Activated gamma-delta T cell (primary cell): ENCODE data around the gene S100A12.

Experiments used
- DNase-seq: peaks from one replicate; lab custom pipeline; 2025; lab: John Stamatoyannopoulos, UW

The S100A12 gene

DNA sequence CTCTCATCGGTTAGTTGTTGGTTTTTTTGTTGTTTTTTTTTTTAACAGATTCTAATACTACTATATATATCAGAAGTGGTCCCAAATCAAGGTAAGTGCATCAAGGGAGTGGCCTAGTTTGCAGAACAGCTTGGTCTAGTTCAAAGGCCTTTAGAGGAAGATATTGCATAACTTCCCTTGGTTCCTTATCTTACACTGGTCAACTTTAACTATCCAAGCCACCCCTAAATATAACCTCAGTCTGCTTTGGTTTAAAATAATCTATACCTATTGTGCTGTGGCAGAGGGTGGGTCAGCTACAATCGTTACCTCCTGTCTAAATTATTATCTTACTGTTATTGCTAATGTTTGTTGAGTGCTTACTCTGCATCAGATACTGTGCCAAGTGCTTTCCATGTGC lies 6.9 kb downstream of the S100A12 start:
- no peak for DNase-seq

DNA sequence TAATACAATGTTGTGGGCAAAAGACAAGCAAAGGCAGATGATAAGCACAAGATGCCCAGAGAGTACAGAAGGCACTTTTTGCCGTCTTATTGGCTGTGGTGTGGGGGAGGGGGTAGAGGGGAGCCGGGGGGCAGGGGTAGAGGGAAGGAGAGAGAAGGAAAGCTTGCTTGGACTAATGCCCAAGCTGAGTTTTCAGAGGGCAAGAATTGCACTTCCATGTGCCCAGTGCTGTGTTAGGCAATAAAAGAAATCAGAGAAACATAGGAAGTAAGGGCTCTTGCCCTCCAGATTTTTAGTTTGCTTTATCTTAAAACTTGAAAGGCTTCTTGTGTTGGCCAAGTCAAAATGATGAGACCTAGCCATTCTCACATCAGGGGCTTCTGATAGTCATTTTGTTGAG lies 8.3 kb downstream of the S100A12 start:
- DNase-seq: no peak

DNA sequence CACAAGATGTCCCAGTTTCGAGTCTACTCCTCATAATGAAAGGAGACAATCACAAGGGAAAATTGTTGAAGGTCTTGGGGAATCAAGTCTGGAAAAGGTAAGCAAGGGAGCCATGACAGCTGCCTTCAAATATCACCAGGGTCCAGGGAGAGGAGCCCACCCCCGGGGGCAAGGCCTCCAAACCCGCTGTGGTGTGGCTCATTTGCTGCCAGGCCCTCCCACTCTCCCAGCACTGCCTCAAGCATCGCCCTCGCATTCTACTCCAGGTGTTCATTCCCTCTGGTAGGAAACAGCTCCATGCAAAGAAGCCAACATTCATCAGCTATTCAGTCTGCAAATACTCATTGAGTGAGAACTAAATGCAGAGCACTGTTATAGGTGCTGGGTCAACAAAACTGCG lies 9.2 kb downstream of the S100A12 start:
- no peak for DNase-seq

DNA sequence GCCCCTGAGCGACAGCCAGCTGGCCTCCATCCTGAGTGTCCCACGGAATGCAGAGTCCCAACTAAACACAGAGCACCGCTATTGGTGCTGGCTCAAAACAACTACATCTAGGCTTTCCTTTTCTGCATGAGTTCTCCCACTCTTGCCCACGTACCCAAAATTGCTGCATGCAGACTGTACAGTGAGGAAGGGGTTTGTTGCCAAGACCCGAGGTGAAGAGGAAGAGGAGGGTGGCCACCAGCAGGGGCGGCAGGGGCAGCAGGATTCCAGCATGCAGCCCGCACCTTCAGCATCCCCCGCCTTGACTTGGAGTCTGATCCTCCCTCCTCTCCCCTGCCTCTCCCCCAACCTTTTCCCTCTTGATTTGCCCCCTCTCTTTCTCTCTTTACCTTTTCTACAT lies 9.7 kb downstream of the S100A12 start:
- DNase-seq: no peak

DNA sequence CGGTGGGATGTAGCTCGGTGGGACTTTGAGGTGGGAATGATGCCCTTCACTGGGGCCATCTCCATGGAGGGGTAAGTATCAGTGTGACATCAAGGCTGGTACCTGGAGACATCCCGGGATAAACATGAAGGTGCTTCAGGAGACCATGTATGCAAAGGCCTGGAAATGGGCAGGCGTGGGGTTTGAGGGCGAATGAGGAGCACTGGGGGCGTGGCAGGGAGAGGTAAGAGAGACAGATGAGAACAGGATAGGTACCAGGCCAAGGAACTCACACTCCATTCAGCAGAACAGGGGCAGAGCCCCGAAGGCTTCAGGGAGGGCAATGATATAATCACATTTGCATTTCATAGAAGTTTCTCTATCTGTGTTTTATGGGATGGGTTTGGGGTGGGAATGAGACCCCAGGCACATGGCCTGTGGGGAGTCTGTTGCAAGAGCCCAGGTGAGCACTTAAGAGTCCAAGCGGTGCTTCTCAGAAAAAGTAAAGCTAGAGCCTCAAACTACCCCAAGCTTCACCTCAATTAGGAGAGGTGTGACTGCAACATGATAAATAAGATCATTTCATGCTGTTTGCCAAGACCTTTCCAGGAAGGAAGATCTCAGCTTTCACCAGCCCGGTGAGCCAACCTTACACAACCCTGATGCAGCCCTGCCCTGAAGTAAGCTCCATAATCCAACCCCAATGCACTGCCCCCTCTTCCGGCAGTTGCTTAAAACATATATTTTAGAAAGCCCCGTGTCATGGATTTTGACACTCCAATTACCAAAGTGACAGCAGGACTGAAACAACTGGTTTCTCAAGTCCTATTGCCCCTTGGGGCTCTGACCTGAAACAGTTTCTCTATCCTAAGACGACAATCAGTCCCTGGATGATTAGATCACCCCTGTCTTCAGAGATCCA lies 10.4 kb downstream of the S100A12 start:
- DNase-seq: no peak

DNA sequence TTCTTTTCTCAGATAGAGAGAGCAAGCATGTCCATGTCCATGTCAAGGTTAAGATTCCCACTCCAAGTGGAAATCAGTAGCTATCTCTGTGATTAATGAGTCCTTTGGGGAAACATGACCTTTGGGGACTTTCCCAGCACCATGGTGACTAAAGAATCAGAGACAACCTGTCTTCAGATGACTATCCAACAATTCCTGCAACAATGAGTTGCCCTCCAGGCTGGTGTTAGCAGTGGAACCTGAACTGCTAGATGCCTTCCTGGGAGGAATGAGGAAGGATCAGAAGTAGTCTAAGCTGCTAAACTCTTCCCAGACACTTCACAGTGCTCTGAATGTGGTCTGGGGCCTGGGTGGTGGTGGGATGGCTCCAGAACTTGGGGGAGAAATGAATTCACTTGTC lies 11.3 kb downstream of the S100A12 start:
- DNase-seq: no peak

DNA sequence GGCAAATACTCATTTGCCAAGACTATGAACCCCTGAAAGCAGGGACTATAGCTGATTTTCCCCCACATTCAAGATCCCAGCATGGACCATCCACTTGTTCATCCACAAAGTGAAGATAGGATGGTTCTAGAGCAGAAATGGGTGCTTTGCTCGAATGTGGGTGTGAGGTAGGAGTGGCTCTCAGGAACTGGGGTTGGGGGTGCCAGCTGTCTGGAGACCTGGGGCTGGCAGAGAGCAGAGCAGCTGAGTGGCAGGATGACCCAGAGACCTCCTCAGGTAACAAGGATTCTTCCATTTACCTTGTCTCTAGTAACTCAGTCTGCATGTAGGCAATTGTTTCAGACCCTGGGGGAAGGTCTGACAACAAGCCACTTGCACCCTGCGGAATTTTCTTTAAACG lies 11.8 kb downstream of the S100A12 start:
- DNase-seq: no peak

DNA sequence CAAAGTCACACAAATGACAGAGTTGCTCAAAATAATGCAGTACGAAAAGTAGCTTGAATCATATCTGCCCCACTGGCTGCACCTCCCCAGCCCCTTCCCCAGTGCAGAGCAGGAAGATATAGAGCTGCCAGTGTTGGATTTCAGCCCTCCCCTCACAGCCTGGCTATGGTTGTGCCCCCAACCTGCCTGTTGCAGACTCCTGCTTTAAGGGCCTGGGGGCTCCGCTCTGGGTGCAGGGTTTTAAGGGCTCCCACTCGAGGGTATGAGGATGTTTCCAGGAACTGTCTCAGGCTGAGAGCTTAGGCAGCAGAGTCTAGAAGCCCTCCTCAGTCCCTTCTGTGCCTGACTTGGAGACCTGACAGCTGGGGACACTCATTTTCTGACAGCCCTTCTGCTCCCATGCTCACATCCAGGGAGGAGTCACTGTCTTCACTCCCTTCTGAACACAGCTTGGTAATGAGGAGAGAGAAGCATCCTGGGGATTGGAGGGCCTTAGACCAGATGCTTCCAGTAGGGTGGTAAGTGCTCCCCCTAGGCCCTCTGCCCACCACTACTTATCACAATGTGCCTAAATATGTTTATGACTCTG lies 13.1 kb downstream of the S100A12 start:
- no peak for DNase-seq

DNA sequence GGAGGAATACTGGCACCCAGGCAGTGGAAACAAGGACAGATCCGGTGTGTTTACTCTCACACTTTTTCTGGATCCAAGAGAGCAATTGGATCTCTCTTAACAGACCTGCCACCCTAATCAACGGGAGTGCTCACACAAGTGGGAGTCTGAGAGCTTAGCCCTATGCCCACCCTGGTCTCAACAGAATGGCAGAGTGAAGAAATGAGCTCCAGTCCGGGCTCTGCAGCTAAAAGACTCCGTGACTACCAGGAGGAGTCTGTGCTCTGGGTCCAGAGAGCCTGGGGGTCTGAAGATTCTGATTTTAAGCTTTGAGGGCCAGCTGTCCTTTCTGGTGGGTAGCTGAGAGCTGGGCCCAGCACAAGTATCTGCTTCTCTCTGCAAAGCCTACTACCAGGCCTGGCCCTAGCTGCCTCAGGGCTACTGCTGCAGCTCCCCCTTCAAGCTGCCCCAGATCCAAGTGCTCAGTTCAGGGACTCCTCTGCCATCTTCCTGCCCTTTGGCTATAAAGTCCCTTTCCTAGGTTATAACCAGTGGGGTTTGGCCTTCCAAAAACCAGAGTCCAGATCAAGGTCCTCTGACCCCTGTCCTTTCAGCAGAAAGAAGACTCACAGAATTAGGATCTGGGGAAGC lies 13.8 kb downstream of the S100A12 start:
- no peak for DNase-seq

DNA sequence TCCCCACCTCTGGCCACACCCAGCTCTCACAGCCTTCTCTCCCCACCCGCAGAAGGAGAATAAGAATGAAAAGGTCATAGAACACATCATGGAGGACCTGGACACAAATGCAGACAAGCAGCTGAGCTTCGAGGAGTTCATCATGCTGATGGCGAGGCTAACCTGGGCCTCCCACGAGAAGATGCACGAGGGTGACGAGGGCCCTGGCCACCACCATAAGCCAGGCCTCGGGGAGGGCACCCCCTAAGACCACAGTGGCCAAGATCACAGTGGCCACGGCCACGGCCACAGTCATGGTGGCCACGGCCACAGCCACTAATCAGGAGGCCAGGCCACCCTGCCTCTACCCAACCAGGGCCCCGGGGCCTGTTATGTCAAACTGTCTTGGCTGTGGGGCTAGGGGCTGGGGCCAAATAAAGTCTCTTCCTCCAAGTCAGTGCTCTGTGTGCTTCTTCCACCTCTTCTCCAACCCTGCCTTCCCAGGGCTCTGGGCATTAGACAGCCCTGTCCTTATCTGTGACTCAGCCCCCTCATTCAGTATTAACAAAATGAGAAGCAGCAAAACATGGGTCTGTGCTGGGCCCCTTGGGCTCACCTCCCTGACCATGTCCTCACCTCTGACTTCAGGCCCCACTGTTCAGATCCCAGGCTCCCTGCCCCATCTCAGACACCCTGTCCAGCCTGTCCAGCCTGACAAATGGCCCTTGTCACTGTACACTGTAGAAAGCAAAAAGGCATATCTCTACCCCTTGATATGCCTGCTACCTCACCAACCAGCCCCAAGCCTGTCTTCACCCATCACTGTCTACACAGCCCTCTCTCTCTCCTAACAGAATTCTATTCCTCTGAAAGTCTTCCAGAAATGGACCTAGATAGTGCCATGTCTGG lies 14.6 kb downstream of the S100A12 start:
- no peak for DNase-seq

DNA sequence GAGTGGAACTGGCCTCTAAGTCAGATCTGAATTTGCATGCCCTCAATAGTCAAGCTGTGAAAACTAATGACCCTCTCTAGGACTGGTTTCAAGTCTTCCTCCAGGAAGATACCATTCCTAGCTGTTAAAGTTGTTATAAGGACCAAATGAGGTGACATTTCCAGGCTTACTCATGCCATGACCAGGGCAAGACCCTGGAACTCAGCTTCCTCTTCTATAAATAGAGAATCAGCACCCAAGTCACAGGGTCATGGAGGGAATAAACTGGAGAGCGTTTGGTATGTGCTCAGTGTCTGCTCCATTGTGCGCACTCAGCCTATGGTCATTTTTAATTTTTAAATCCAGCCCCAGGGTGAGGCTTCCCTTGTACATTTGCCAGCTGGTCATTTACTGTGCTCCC lies 15.2 kb downstream of the S100A12 start:
- no peak for DNase-seq

DNA sequence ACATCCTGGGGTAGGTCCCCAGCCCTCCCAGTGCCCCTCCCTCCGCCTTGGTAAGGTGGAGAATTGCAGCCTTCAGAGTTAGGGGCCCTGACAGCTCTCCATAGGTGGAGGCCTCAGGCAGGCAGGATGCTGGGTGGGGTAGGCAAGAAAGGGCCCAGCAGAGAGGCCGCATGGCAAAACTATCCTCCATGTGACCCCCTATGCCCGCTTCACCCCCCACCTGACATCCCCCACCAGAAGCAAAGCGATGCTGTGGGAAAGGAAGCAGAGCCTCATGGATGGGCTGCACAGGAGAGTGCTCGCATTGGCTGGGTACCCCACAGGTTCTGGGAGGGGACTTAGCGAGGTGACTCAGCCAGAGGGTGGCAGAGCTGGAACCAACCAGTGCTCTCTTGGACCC lies 16.2 kb downstream of the S100A12 start:
- no peak for DNase-seq

DNA sequence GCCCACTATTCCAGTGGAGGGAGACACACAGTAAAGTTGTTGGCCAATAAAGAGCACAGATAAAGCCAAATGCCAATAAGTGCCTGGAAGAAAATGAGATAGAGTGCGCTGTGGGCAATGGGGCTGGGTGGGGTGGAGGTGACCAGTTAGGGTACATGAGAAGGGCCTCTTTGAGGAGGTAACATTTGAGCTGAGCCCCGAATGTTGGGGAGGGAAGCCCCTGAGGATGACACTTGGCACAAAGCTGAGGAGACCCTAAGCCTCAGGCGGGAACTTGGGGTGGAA lies 16.8 kb downstream of the S100A12 start:
- DNase-seq: no peak

DNA sequence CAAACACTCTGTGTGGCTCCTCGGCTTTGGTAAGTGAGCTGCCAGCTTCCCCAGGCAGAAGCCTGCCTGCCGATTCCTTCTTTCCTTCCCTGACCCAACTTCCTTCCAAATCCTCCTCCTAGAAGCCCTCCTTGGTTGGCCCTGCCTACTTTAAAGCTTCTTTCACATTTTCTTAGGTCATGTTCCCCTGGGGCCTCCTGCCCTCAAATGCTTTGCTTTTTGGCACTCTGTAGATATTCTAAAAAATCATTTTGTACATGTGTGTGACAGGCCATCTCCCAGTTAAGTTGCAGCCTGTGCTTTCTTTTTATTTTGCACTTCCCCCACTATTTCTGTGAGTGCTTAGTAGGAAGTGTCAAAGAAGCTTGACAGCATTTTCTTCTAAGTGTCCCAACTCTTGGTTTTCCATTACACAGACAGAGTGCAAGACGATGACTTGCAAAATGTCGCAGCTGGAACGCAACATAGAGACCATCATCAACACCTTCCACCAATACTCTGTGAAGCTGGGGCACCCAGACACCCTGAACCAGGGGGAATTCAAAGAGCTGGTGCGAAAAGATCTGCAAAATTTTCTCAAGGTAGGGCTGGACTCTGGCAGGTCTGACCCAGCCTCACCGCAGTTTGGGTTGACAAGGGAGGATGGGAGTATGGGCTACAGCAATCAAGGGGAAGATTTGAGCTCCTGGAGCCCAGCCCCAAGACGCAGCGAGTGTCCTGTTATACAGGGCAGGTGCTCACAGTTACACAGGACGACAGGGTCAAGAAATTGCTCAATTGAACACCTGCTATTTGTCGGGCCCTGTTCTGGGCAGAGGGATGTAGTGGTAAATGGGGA lies 17.3 kb downstream of the S100A12 start, which contains the start of gene S100A9:
Gene S100A9, plus strand, starts transcription at position 2 of the 838 bp plus-strand sequence. Its CDS starts 430 bp downstream, at position 432.
- DNase-seq: no peak

DNA sequence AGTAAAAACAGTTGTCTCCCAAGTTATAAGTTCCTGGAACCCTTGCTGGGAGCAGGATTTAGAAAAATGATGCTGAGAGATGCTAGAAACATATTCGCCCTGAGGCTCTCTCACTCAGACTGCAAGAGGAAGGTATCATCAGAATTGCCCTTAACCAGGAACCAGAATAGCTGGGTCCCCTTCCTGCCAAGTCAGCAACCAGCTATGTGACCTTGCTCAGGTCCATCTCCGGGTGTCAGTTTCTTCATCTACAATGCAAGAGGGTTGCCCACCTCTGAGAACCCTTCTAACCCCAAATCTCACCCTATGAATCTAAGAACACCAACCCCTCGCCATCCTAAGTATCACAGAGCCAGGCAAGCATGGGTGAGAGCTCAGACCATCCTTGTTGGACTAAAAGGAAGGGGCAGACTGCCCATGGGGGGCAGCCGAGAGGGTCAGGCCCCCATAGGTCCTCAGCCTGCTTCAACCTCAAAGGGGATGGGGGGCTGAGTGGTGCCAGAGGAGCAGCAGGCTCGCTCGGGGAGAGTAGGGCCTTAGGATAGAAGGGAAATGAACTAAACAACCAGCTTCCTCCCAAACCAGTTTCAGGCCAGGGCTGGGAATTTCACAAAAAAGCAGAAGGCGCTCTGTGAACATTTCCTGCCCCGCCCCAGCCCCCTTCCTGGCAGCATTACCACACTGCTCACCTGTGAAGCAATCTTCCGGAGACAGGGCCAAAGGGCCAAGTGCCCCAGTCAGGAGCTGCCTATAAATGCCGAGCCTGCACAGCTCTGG lies 18.2 kb downstream of the S100A12 start:
- DNase-seq: no peak

DNA sequence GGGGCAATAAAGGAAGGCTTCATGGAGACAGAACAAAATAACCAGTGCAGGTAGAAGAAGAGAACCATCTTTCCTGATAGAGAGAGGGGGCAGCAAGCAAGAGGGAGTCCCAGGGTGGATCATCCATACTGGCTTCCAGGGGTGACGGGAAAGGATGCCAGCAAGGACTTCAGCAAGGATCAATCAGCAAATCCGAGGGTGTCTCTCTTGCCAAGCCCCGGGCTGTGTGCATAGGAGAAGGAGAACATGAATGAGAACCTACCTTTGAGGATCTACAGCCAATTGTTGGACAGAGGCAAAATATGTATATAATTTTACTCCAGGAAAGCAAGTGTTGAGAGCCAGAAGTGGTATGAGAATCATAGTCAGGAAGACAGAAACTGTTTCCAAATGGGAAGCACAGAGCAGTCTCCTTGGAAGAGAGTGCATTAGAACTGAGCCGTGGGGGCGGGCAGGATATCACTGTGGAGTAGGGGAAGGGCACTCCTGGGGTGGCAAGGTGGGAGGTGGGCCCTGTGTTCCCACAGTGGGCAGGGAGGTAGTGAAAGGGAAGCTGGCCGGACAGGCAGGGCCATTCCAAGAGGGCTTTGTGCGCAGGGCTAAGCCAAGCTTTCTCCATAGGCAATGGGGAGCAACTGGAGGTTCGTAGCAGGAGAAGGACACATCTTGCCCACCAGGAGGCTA lies 18.9 kb downstream of the S100A12 start:
- no peak for DNase-seq

DNA sequence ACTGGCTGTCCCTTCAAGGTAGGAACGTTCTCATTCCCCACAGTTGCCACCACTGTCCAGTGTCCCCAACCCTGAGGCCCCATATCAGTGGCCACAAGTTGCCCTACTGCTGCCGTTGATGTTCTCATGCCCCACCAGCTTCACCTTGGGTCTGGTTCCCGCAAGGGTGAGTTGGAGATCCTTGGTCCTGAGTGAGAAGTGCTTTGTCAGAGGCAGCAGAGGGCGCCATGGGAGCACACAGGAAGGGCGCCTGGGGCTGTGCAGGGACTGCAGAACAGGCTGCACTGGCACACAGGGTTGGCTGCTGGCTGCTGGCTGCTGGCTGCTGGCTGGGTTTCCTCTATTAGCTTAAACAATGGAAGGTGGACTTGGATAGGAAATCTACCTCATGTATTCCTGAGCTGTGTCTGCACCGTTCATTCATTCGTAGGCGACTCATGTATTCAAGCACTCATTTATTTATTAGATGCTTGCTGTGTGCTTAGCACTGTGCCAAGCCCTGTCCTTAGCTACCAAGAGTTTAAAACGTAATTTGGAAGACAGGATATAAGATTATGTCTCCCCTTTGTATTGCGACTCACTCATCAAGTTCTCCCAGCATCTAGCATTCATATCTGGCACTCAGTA lies 19.9 kb downstream of the S100A12 start:
- no peak for DNase-seq

DNA sequence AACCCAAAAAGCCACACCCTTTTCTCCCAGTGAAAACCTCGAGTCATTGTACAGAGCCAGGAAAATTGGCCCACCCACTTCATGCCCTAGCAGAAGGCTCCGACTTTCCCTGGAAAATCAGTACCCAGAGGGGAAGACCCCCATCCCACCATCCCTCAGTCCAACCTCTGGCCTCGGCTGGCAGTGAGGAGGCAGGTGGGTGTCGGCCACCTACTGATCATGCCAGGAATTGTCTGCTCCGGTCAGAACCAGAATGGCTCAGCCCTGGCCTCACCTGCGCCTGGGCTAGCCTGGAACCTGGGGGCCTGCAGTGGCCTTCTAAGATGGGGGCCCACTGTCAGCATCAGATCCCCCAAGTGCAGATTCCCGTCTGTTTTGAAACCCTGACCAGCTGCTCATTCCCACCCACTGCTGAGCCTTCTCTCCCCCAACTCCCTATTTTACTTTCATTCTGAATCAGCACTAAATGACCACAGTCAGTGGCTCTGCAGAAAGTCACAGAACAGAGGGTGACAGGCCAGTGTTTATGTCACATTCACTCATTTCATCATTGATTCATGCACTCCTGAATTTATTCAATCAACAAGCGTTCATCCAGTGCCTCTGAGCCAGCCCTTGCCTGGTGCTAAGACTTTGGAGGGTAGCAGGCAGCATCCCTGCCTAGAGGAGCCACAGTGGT lies 20.8 kb downstream of the S100A12 start:
- DNase-seq: no peak
